Measurements from ENCODE around the gene MILR1. TPM values are rescaled to one million over a fixed set of nuclear protein-coding genes. Genes with fewer than 3 reads are reported as not detected.
"Not testable (repeated sequence)": the region's sequence is repeated elsewhere in the genome, so short reads cannot be mapped to it uniquely, and the experiment has no call there.

Gene MILR1
- total RNA-seq, 4 donors from 2014 or later: 0.79 to 8.1 (median 1.8) TPM

DNA sequence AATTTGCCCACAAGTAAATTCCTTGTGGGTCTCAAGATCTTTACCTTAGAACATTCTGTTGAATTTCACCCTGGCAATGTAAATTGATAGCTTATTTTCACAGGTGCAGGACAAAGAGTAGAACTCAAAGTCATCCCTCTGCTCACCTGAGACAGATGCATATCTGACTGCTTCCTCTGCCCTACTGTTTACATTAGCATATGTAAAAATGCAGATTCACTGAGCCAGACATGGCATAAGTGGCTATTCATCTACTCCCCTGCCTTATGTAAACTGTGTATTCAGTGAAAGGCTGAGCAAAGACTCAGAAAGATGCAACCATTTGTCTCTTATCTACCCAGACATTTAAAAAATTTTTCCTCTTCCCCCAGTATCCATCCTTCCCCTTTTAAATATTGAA lies 22.3 kb upstream of the MILR1 start:
- intact Hi-C loops (cut with DNase I): loop anchor here (10.0 kb wide), 1 partner anchor 68 kb away; the partner anchor contains the start of gene POLG2
- no peak for TF ChIP-seq POLR2A (IDR thresholded peaks at IDR 0.05)
- TF ChIP-seq, protein P1, sequence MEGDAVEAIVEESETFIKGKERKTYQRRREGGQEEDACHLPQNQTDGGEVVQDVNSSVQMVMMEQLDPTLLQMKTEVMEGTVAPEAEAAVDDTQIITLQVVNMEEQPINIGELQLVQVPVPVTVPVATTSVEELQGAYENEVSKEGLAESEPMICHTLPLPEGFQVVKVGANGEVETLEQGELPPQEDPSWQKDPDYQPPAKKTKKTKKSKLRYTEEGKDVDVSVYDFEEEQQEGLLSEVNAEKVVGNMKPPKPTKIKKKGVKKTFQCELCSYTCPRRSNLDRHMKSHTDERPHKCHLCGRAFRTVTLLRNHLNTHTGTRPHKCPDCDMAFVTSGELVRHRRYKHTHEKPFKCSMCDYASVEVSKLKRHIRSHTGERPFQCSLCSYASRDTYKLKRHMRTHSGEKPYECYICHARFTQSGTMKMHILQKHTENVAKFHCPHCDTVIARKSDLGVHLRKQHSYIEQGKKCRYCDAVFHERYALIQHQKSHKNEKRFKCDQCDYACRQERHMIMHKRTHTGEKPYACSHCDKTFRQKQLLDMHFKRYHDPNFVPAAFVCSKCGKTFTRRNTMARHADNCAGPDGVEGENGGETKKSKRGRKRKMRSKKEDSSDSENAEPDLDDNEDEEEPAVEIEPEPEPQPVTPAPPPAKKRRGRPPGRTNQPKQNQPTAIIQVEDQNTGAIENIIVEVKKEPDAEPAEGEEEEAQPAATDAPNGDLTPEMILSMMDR (IDR thresholded peaks at IDR 0.05): no peak
- no peaks in the 10 kb centered on the region for H3K9me3 ChIP-seq

GRCh38 chr17:64428406-64428805 lies 20.5 kb upstream of the MILR1 start:
- H3K9me3 ChIP-seq: no peaks in the 10 kb centered on the region
- peaks cover 0 to 20% (median 0%) of the 10 kb centered on the region in 4 donors for H3K27me3 ChIP-seq
- H3K36me3 ChIP-seq: no peaks in the 10 kb centered on the region
- no peak for DNase-seq
- H3K4me1 ChIP-seq: no peaks in the 10 kb centered on the region
- TF ChIP-seq, protein P1 (IDR thresholded peaks at IDR 0.05): no peak
- TF ChIP-seq POLR2A (IDR thresholded peaks at IDR 0.05): no peak
- 86 to 89% methylated on average over 1 of the region's 1 CpG for WGBS, 2 donors
- no peak overlapping the region for H3K4me3 ChIP-seq
- intact Hi-C loops (cut with DNase I): loop anchor here (10.0 kb wide), 1 partner anchor 66 kb away; the partner anchor contains the start of gene POLG2
- no peak overlapping the region for H3K27ac ChIP-seq

More for the DNA sequence above, 22.3 kb upstream of the MILR1 start:
- no peaks in the 10 kb centered on the region for H3K36me3 ChIP-seq
- no peaks in the 10 kb centered on the region for H3K4me1 ChIP-seq
- DNase-seq: no peak
- H3K4me3 ChIP-seq: no peak overlapping the region
- H3K27me3 ChIP-seq: peaks cover 0 to 20% (median 0%) of the 10 kb centered on the region in 4 donors
- no peak overlapping the region for H3K27ac ChIP-seq

DNA sequence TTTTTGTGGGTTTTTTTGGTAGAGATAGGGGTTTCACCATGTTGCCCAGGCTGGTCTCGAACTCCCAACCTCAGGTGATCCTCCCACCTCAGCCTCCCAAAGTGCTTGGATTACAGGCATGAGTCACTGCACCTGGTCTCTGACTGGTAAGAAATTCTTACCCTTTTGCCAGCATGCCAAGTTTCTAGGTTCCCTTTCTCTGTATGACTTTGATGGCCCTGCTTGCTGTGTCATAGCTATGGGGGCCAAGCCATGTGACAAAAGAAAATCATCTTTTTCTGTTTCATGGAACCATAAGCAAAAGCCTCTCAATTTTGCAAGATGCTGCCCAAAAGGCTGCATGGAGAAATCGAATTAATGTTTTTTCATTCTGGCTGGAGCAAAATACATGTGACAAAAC lies 18.9 kb upstream of the MILR1 start:
- H3K4me3 ChIP-seq; H3K36me3 ChIP-seq; intact Hi-C loops (cut with DNase I); H3K9me3 ChIP-seq; H3K4me1 ChIP-seq; DNase-seq; H3K27ac ChIP-seq: not testable (repeated sequence)
- WGBS, 2 donors: 61 to 73% methylated on average over 2 of the region's 2 CpGs
- H3K27me3 ChIP-seq: peaks cover 0 to 20% (median 0%) of the 10 kb centered on the region in 4 donors

GRCh38 chr17:64431534-64431933 lies 17.4 kb upstream of the MILR1 start:
- TF ChIP-seq, protein P1 (IDR thresholded peaks at IDR 0.05): no peak
- no peak for TF ChIP-seq POLR2A (IDR thresholded peaks at IDR 0.05)
- DNase-seq: no peak
- H3K9me3 ChIP-seq: no peaks in the 10 kb centered on the region
- H3K4me3 ChIP-seq: no peak overlapping the region
- peaks cover 0 to 20% (median 0%) of the 10 kb centered on the region in 4 donors for H3K27me3 ChIP-seq
- no peaks in the 10 kb centered on the region for H3K4me1 ChIP-seq
- no peak overlapping the region for H3K27ac ChIP-seq
- intact Hi-C loops (cut with DNase I): no loop called here
- 75 to 84% methylated on average over 6 of the region's 6 CpGs for WGBS, 2 donors
- no peaks in the 10 kb centered on the region for H3K36me3 ChIP-seq

DNA sequence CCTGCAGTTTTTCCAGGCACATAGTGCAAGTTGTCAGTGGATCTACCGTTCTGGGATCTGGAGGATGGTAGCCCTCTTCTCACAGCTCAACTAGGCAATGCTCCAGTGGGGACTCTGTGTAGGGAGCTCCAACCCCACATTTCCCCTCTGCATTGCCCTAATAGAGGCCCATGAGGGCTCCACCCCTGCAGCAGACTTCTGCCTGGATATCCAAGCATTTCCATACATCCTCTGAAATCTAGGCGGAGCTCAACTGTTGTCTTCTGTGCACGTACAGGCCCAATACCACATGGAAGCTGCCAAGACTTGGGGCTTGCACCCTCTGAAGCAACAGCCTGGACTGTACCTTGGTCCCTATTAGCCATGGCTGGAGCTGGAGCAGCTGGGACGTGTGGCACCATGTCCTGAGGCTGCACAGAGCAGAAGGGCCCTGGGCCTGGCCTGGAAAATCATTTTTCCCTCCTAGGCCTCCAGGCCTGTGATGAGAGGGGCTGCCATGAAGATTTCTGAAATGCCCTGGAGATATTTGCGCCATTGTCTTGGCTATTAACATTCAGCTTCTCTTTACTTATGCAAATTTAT lies 10.9 kb upstream of the MILR1 start:
- H3K27me3 ChIP-seq: no peaks in the 10 kb centered on the region
- no peak overlapping the region for H3K27ac ChIP-seq
- peaks cover 0 to 22% (median 17%) of the 10 kb centered on the region in 3 donors for H3K9me3 ChIP-seq
- H3K4me1 ChIP-seq: peaks cover 0 to 14% (median 7%) of the 10 kb centered on the region in 3 donors
- no peaks in the 10 kb centered on the region for H3K36me3 ChIP-seq
- 95 to 100% methylated on average over 2 to 3 of the region's 5 CpGs for whole genome bisulfite sequencing, 2 donors
- DNase-seq: no peak
- intact Hi-C loops (cut with DNase I): no loop called here
- TF ChIP-seq, protein P1 (IDR thresholded peaks at IDR 0.05): no peak
- no peak for TF ChIP-seq POLR2A (IDR thresholded peaks at IDR 0.05)
- no peak overlapping the region for H3K4me3 ChIP-seq

- H3K36me3 ChIP-seq; DNase-seq; H3K27ac ChIP-seq; H3K4me3 ChIP-seq; H3K27me3 ChIP-seq; intact Hi-C loops (cut with DNase I): not testable (repeated sequence)
- 100% methylated on average over 1 of the region's 1 CpG; no CpG with 5 or more reads in 1 of the 2 donors for WGBS, 2 donors
- Histone ChIP-seq H3K9me3 (peaks cover 0 to 22% (median 17%) of the 10 kb centered on the region in 3 donors), H3K4me1 (peaks cover 0 to 23% (median 7%) of the 10 kb centered on the region in 3 donors)
These were observed 9.4 kb upstream of the MILR1 start for GRCh38 chr17:64439521-64439920.
